ENCODE measurements around the gene RHBDF1. TPM values are rescaled to one million over a fixed set of nuclear protein-coding genes. Genes with fewer than 3 reads are reported as not detected.
"Not testable (repeated sequence)": the region's sequence is repeated elsewhere in the genome, so short reads cannot be mapped to it uniquely, and the experiment has no call there.

RHBDF1 gene
- total RNA-seq, 1 experiment from 2014 or later: not detected

DNA sequence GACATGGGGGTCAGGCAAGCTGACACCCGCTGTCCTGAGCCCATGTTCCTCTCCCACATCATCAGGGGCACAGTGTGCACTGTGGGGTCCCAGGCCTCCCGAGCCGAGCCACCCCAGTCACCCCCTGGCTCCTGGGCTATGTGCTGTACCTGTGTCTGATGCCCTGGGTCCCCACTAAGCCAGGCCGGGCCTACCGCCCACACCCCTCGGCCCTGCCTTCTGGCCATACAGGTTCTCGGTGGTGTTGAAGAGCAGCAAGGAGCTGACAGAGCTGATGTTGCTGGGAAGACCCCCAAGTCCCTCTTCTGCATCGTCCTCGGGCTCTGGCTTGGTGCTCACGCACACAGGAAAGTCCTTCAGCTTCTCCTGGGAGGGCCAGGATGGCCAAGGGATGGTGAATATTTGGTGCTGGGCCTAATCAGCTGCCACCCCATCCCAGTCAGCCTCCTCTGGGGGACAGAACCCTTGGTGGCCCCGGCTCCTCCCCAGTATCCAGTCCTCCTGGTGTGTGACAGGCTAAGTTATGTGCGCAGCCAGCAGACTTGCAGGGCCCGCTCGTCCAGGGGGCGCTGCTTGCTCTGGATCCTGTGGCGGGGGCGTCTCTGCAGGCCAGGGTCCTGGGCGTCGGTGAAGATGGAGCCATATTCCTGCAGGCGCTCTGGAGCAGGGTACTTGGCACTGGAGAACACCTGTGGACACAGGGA lies 55.2 kb downstream of the RHBDF1 start:
- not testable (repeated sequence) for H3K4me2 ChIP-seq (ENCODE audit: low read depth, low read length, poor library complexity, severe bottlenecking); DNase-seq; H2AFZ ChIP-seq (ENCODE audit: low read length); H3K27ac ChIP-seq (ENCODE audit: low read length); H3K36me3 ChIP-seq (ENCODE audit: insufficient read depth, low read length); H3K9ac ChIP-seq (ENCODE audit: low read length); H3K4me1 ChIP-seq (ENCODE audit: low read length); H3K9me3 ChIP-seq (ENCODE audit: low read length); H4K20me1 ChIP-seq (ENCODE audit: insufficient read depth, low read depth, low read length); H3K79me2 ChIP-seq (ENCODE audit: low read length); H3K27me3 ChIP-seq (ENCODE audit: low read length); H3K4me3 ChIP-seq (ENCODE audit: low read length); H3K9me2 ChIP-seq (replicated peaks; ENCODE audit: insufficient read depth, low read length)

DNA sequence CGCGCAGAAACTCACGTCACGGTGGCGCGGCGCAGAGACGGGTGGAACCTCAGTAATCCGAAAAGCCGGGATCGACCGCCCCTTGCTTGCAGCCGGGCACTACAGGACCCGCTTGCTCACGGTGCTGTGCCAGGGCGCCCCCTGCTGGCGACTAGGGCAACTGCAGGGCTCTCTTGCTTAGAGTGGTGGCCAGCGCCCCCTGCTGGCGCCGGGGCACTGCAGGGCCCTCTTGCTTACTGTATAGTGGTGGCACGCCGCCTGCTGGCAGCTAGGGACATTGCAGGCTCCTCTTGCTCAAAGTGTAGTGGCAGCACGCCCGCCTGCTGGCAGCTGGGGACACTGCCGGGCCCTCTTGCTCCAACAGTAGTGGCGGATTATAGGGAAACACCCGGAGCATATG lies 61.7 kb downstream of the RHBDF1 start:
- H3K9ac ChIP-seq (ENCODE audit: low read length); H3K36me3 ChIP-seq (ENCODE audit: insufficient read depth, low read length); H3K27ac ChIP-seq (ENCODE audit: low read length); H3K9me3 ChIP-seq (ENCODE audit: low read length); H3K4me3 ChIP-seq (ENCODE audit: low read length); H4K20me1 ChIP-seq (ENCODE audit: insufficient read depth, low read depth, low read length); H3K27me3 ChIP-seq (ENCODE audit: low read length); H3K79me2 ChIP-seq (ENCODE audit: low read length); H3K4me1 ChIP-seq (ENCODE audit: low read length); DNase-seq; H3K9me2 ChIP-seq (replicated peaks; ENCODE audit: insufficient read depth, low read length); H2AFZ ChIP-seq (ENCODE audit: low read length); H3K4me2 ChIP-seq (ENCODE audit: low read depth, low read length, poor library complexity, severe bottlenecking): not testable (repeated sequence)

GRCh38 chr16:9903-10665 lies 62.3 kb downstream of the RHBDF1 start:
- no peak overlapping the region for H3K4me3 ChIP-seq (ENCODE audit: low read length)
- H3K9me3 ChIP-seq (ENCODE audit: low read length): no peaks in the 10 kb centered on the region
- H3K4me1 ChIP-seq (ENCODE audit: low read length): no peaks in the 10 kb centered on the region
- H3K27ac ChIP-seq (ENCODE audit: low read length): no peak overlapping the region
- H3K27me3 ChIP-seq (ENCODE audit: low read length): no peaks in the 10 kb centered on the region
- no peak overlapping the region for H3K9ac ChIP-seq (ENCODE audit: low read length)
- H4K20me1 ChIP-seq (ENCODE audit: insufficient read depth, low read depth, low read length): no peaks in the 10 kb centered on the region
- no peaks in the 10 kb centered on the region for H3K9me2 ChIP-seq (replicated peaks; ENCODE audit: insufficient read depth, low read length)
- no peaks in the 10 kb centered on the region for H3K36me3 ChIP-seq (ENCODE audit: insufficient read depth, low read length)
- H2AFZ ChIP-seq (ENCODE audit: low read length): no peak overlapping the region
- no peak for DNase-seq
- H3K79me2 ChIP-seq (ENCODE audit: low read length): no peaks in the 10 kb centered on the region
- no peak overlapping the region for H3K4me2 ChIP-seq (ENCODE audit: low read depth, low read length, poor library complexity, severe bottlenecking)

Small RNA genes within 50 kb of the gene (small RNA-seq; reads per million reads assigned to genes)
- gene MIR6859-4: not detected
- not detected for gene Z69720.2

Other genes starting within 250 kb of the RHBDF1 start
- gene POLR3K, start 19.0 kb downstream of the RHBDF1 start, total RNA-seq (2014; rRNA removed; shearing (Covaris generic); ENCODE audit: low replicate concordance): 11.9 and 25.7 TPM in 2 replicates
- 21.8 and 50.3 TPM in 2 replicates for gene SNRNP25, start 18.8 kb downstream of the RHBDF1 start, total RNA-seq (2014; rRNA removed; shearing (Covaris generic); ENCODE audit: low replicate concordance)
- 182 and 298 TPM in 2 replicates for gene MPG, start 5.6 kb upstream of the RHBDF1 start, total RNA-seq (2014; rRNA removed; shearing (Covaris generic); ENCODE audit: low replicate concordance)
- 10.5 and 24.2 TPM in 2 replicates for gene NPRL3, start 66.0 kb upstream of the RHBDF1 start, total RNA-seq (2014; rRNA removed; shearing (Covaris generic); ENCODE audit: low replicate concordance)
- gene HBZ, start 80.0 kb upstream of the RHBDF1 start, total RNA-seq (2014; rRNA removed; shearing (Covaris generic); ENCODE audit: low replicate concordance): not detected in 2 replicates
- not detected in 2 replicates for gene HBM, start 93.3 kb upstream of the RHBDF1 start, total RNA-seq (2014; rRNA removed; shearing (Covaris generic); ENCODE audit: low replicate concordance)
- gene HBA2, start 100.2 kb upstream of the RHBDF1 start, total RNA-seq (2014; rRNA removed; shearing (Covaris generic); ENCODE audit: low replicate concordance): not detected in 2 replicates
- not detected in 2 replicates for gene HBA1, start 104.0 kb upstream of the RHBDF1 start, total RNA-seq (2014; rRNA removed; shearing (Covaris generic); ENCODE audit: low replicate concordance)
- gene HBQ1, start 107.8 kb upstream of the RHBDF1 start, total RNA-seq (2014; rRNA removed; shearing (Covaris generic); ENCODE audit: low replicate concordance): not detected in 2 replicates
- gene LUC7L, start 156.8 kb upstream of the RHBDF1 start, total RNA-seq (2014; rRNA removed; shearing (Covaris generic); ENCODE audit: low replicate concordance): 85.6 and 110 TPM in 2 replicates
- gene FAM234A, start 162.2 kb upstream of the RHBDF1 start, total RNA-seq (2014; rRNA removed; shearing (Covaris generic); ENCODE audit: low replicate concordance): 12.2 and 24.5 TPM in 2 replicates
- not detected in 2 replicates for gene RGS11, start 203.3 kb upstream of the RHBDF1 start, total RNA-seq (2014; rRNA removed; shearing (Covaris generic); ENCODE audit: low replicate concordance)
- 2.7 and 3.1 TPM in 2 replicates for gene ARHGDIG, start 208.0 kb upstream of the RHBDF1 start, total RNA-seq (2014; rRNA removed; shearing (Covaris generic); ENCODE audit: low replicate concordance)
- 0.71 TPM in 1 of 2 replicates, not detected in the other for gene PDIA2, start 210.5 kb upstream of the RHBDF1 start, total RNA-seq (2014; rRNA removed; shearing (Covaris generic); ENCODE audit: low replicate concordance)